Measurements from ENCODE around the gene NUP98. TPM values are rescaled to one million over a fixed set of nuclear protein-coding genes. Genes with fewer than 3 reads are reported as not detected.
A peak's percentile ranks its signal among the peaks of the same experiment; 100 is the strongest.

The NUP98 gene
- total and polyA plus RNA-seq, 8 donors: 12.2 to 38.0 (median 26.1) TPM

DNA sequence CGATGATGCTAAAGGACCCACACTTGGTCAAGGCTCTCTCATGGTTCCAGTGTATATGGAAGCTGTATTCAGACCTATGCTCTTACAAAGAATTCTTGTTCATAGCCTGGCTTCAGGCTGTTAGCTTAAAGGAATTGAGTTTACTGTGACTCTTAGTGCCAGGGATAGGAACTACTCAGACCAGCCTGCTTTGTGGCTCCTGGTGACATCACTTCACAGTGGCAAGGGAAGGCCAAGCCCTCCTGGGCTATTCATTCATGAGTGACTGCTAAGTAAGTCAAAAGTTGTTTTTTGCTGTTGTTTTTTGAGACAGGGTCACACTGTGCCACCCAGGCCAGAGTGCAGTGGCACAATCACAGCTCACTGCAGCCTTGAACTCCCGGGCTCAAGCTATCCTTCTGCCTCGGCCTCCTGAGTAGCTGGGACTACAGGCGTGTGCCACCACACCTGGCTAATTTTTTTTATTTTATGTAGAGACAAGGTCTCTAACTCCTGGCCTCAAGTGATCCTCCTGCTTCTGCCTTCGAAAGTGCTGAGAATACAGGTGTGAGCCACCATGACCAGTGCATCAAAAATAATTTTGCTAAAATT lies 165.2 kb downstream of the NUP98 start:
- Histone ChIP-seq H3K27ac (no peak overlapping the region), H3K4me1 (no peaks in the 10 kb centered on the region), H3K36me3 (no peaks in the 10 kb centered on the region), H3K9me3 (no peaks in the 10 kb centered on the region), H3K27me3 (no peaks in the 10 kb centered on the region), H3K4me3 (no peak overlapping the region)
- no peak for TF ChIP-seq CTCF (IDR thresholded peaks at IDR 0.05)
- ATAC-seq (no peak), DNase-seq (no peak), FAIRE-seq (no peak)
- 90 to 95% methylated on average over 5 of the region's 5 CpGs for WGBS, 2 donors
- intact Hi-C loops (cut with DNase I): no loop called here

DNA sequence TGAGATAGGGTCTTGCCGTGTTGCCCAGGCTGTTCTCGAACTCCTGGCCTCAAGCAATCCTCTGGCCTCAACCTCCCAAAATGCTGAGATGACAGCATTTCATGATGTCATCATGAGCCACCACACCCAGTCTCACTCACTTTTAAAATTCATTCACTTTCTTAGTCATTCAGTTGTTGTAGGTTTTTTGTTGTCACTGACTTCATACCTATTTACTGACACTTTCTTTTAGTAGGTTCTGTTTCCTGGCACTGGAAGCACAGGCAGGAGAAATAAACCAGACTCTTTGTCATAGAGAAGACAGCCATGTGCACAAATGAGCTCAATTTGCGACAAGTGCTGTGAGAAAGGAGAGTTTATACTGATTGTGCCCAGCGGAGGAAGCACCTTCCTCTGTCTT lies 166.0 kb downstream of the NUP98 start:
- DNase-seq: no peak
- no peak for FAIRE-seq
- Histone ChIP-seq H3K4me3 (no peak overlapping the region), H3K27me3 (no peaks in the 10 kb centered on the region), H3K36me3 (no peaks in the 10 kb centered on the region), H3K9me3 (no peaks in the 10 kb centered on the region), H3K27ac (no peak overlapping the region), H3K4me1 (no peaks in the 10 kb centered on the region)
- whole genome bisulfite sequencing, 2 donors: 86 to 87% methylated on average over 4 of the region's 4 CpGs
- no peak for ATAC-seq
- intact Hi-C loops (cut with DNase I): no loop called here
- TF ChIP-seq CTCF (IDR thresholded peaks at IDR 0.05): no peak

GRCh38 chr11:3627291-3627690 lies 170.1 kb downstream of the NUP98 start:
- DNase-seq (no peak), ATAC-seq (peak in 3 of 4 donors; percentile 12 to 58 (median 56)), FAIRE-seq (no peak)
- intact Hi-C loops (cut with DNase I): no loop called here
- no peaks in the 10 kb centered on the region for H3K36me3 ChIP-seq
- no peak overlapping the region for H3K27ac ChIP-seq
- TF ChIP-seq CTCF (IDR thresholded peaks at IDR 0.05): no peak
- no peak overlapping the region for H3K4me3 ChIP-seq
- H3K9me3 ChIP-seq: no peaks in the 10 kb centered on the region
- no peaks in the 10 kb centered on the region for H3K27me3 ChIP-seq
- H3K4me1 ChIP-seq: no peaks in the 10 kb centered on the region
- WGBS, 2 donors: 87 to 100% methylated on average over 1 of the region's 1 CpG

DNA sequence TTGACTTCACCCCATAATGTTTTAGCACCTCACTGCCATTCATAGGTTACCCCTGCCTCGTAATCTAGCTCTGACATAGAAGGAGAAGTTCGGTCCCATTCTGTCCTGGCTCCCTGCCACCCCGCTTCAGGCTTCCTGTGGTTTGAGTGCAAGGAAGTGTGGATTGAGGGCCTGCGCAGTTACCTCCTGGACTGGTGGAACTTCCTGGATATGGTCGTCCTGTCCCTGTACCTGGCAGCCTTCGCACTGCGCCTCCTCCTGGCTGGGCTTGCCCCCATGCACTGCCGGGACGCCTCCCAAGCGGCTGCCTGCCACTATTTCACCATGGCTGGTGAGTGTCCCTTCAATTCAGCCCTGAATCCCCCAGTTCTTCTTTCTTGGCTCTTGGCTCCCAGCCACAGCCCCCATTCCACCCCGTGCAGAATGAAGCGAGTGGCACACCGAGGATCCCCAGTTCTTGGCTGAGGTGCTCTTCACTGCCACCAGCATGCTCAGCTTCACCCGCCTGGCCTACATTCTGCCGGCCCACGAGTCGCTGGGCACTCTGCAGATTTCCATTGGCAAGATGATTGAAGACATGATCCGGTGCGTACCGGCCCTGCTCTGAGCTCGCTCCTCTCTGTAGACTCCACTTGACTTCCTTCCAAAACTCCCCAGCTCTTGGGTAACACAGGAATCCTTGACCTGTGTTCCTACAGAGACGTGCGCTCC lies 170.9 kb downstream of the NUP98 start:
- no peaks in the 10 kb centered on the region for H3K27me3 ChIP-seq
- no peak overlapping the region for H3K27ac ChIP-seq
- DNase-seq: peak in 1 of 6 donors; percentile 32
- FAIRE-seq: no peak
- H3K9me3 ChIP-seq: no peaks in the 10 kb centered on the region
- TF ChIP-seq CTCF (IDR thresholded peaks at IDR 0.05): no peak
- H3K4me3 ChIP-seq: no peak overlapping the region
- no peaks in the 10 kb centered on the region for H3K4me1 ChIP-seq
- ATAC-seq: peak in 3 of 4 donors; percentile 8 to 60 (median 50)
- H3K36me3 ChIP-seq: no peaks in the 10 kb centered on the region
- WGBS, 2 donors: 85 to 86% methylated on average over 23 of the region's 23 CpGs
- intact Hi-C loops (cut with DNase I): no loop called here

Other genes with a start within 250 kb of the NUP98 start
- gene ART5, start 155.6 kb downstream of the NUP98 start, total RNA-seq: under 1 TPM in 4 of 6 donors, not detected in 2; 0.14 to 0.51 (median 0.23) TPM
- under 1 TPM; 0.11 to 0.26 TPM for gene ART5, start 155.6 kb downstream of the NUP98 start, polyA plus RNA-seq
- gene ART1, start 152.4 kb downstream of the NUP98 start, total RNA-seq: not detected
- not detected for gene ART1, start 152.4 kb downstream of the NUP98 start, polyA plus RNA-seq
- under 1 TPM; 0.35 to 0.70 (median 0.49) TPM for gene CHRNA10, start 126.2 kb downstream of the NUP98 start, total RNA-seq
- 1 to 10 TPM; 1.8 to 3.1 TPM for gene CHRNA10, start 126.2 kb downstream of the NUP98 start, polyA plus RNA-seq
- gene PGAP2, start 11.0 kb upstream of the NUP98 start, total RNA-seq: 10 to 100 TPM; 13.5 to 21.4 (median 17.2) TPM
- gene PGAP2, start 11.0 kb upstream of the NUP98 start, polyA plus RNA-seq: 10 to 100 TPM; 18.6 to 32.9 TPM
- gene RHOG, start 43.4 kb upstream of the NUP98 start, total RNA-seq: 10 to 100 TPM in 5 of 6 donors, 1 to 10 TPM in 1; 9.0 to 27.5 (median 14.0) TPM
- 10 to 100 TPM; 13.6 to 18.5 TPM for gene RHOG, start 43.4 kb upstream of the NUP98 start, polyA plus RNA-seq
- 10 to 100 TPM; 17.0 to 28.9 (median 20.4) TPM for gene STIM1, start 58.1 kb upstream of the NUP98 start, total RNA-seq
- 10 to 100 TPM; 10.2 to 13.3 TPM for gene STIM1, start 58.1 kb upstream of the NUP98 start, polyA plus RNA-seq